ENCODE measurements around the gene FSTL4.

FSTL4 gene

DNA sequence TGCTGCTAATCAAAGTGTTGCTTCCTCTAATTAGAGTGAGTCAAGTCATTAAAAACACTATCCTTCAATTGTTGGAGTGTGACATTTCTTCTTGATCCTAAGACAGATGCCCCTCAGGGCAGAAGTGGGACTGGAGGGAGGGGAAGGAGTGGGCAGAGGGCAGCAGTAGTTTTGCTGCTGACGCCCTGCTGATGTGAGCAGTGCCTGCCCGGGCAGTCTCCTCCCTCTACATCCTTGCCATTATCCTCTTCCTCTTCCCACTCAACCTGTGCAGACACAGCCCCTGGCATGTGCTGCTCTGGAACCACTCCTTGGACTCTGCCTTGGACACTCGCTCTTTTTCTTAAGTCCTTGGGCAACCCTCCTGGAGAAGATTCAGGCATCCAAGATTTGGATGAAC, 328.0 kb downstream of the FSTL4 start:
- no peak overlapping the region for H3K27ac ChIP-seq
- TF ChIP-seq CTCF (IDR thresholded peaks at IDR 0.05): no peak
- no peak for TF ChIP-seq ZFX (IDR thresholded peaks at IDR 0.05; ENCODE audit: borderline replicate concordance)

DNA sequence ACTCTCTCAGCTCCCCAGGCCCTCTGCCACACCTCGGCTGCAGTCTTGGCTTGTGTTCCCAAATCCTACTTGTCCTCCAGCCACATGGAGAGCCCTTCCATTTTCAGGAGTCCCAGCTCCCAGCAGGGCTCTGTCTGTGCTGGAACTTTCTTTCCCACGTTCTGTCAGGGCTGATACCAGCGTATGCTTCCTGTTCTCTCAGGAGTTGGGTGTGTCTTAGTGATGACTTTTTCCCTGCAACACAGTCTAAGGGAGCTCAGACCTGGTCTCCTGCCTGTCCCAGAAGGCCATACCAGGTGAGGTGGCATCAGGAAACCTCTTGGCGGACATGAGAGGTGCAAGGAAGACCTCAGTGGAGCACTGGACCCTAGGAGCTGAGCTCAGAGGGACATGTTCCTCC, 334.0 kb downstream of the FSTL4 start:
- no peak overlapping the region for H3K27ac ChIP-seq
- TF ChIP-seq ZFX (IDR thresholded peaks at IDR 0.05; ENCODE audit: borderline replicate concordance) (no peak), CTCF (IDR thresholded peaks at IDR 0.05) (no peak)

DNA sequence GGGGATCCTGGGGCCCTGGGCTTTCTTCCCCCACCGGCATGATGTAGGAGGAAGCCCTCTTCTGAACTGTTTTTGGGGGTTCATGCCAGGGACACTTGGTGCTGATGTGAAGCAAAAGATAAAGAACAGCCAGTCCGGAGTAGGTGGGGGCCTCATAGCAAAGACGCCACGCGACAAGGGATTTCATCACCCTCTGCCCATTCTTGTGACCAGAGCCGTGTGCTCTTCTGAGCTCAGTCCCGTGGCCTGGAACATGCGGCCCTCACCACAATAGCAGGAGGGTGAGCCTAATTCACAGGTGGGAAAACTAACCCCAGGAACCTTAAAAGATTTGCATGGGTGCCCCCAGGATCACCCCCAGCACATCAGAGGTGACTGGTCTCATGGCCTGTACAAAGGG, 334.6 kb downstream of the FSTL4 start:
- H3K27ac ChIP-seq: no peak overlapping the region
- TF ChIP-seq ZFX (IDR thresholded peaks at IDR 0.05; ENCODE audit: borderline replicate concordance): no peak

GRCh38 chr5:133276171-133276570, 336.2 kb downstream of the FSTL4 start:
- TF ChIP-seq CTCF (IDR thresholded peaks at IDR 0.05) (no peak), ZFX (IDR thresholded peaks at IDR 0.05; ENCODE audit: borderline replicate concordance) (no peak)

GRCh38 chr5:133275631-133276030, 336.7 kb downstream of the FSTL4 start:
- TF ChIP-seq ZFX (IDR thresholded peaks at IDR 0.05; ENCODE audit: borderline replicate concordance): no peak

More at GRCh38 chr5:133276171-133276570, 336.2 kb downstream of the FSTL4 start:
- no peak overlapping the region for H3K27ac ChIP-seq

GRCh38 chr5:133274597-133274935, 337.8 kb downstream of the FSTL4 start:
- TF ChIP-seq ZFX (IDR thresholded peaks at IDR 0.05; ENCODE audit: borderline replicate concordance) (no peak), CTCF (IDR thresholded peaks at IDR 0.05) (no peak)
- no peak overlapping the region for H3K27ac ChIP-seq

More at GRCh38 chr5:133275631-133276030, 336.7 kb downstream of the FSTL4 start:
- H3K27ac ChIP-seq: no peak overlapping the region

- TF ChIP-seq ZFX (IDR thresholded peaks at IDR 0.05; ENCODE audit: borderline replicate concordance): no peak
- TF ChIP-seq CTCF (IDR thresholded peaks at IDR 0.05): no peak
Measured at GRCh38 chr5:133273661-133274596, 338.4 kb downstream of the FSTL4 start.

DNA sequence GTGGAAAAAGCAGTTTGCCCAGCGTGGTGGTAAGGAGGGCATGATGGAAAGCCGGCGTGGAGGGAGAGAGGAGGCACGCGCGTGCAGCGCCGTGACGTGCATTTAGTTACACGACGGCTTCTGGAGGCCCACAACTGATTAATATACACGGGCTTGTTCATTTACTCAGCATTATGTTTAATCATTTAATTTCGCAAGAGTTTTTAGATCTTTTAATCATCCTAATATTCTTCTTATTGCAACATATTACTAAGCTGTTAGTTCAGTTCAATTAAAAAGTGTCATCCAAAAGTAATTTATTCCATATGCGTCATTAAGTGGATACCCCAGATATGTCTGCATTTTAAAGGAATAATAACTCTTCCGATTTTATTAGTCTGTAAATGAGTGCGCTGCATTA, 340.0 kb downstream of the FSTL4 start:
- no peak overlapping the region for H3K27ac ChIP-seq
- no peak for TF ChIP-seq ZFX (IDR thresholded peaks at IDR 0.05; ENCODE audit: borderline replicate concordance)
- no peak for TF ChIP-seq CTCF (IDR thresholded peaks at IDR 0.05)

More at GRCh38 chr5:133273661-133274596, 338.4 kb downstream of the FSTL4 start:
- H3K27ac ChIP-seq: no peak overlapping the region
